ENCODE measurements around the gene CATSPER4. TPM values are rescaled to one million over a fixed set of nuclear protein-coding genes. Genes with fewer than 3 reads are reported as not detected.

The CATSPER4 gene
- total RNA-seq, 1 donor from 2014 or later = not detected

GRCh38 chr1:26169198-26169554, 21.2 kb upstream of the CATSPER4 start:
- Histone ChIP-seq H3K36me3 (no peaks in the 10 kb centered on the region), H3K27me3 (no peaks in the 10 kb centered on the region), H3K4me3 (peak overlapping the region; percentile 91), H3K27ac (peak overlapping the region; percentile 86), H3K4me1 (peaks cover 8% of the 10 kb centered on the region), H3K9me3 (no peaks in the 10 kb centered on the region)
- no peak for TF ChIP-seq CTCF (IDR thresholded peaks at IDR 0.05)
- no peak for ATAC-seq
- DNase-seq = no peak
- intact Hi-C loops (cut with DNase I) = no loop called here

GRCh38 chr1:26169669-26170471, 20.5 kb upstream of the CATSPER4 start, which contains the start of gene ZNF593:
Gene ZNF593, plus strand, starts transcription at chr1:26169908. Its CDS starts 76 bp downstream, at chr1:26169984.
- TF ChIP-seq CTCF (IDR thresholded peaks at IDR 0.05) = peak; percentile 84
- Histone ChIP-seq H3K27me3 (no peaks in the 10 kb centered on the region), H3K4me1 (peaks cover 8% of the 10 kb centered on the region), H3K9me3 (no peaks in the 10 kb centered on the region), H3K36me3 (no peaks in the 10 kb centered on the region), H3K4me3 (peak within 1 kb of the TSS; percentile 91), H3K27ac (peak within 1 kb of the TSS; percentile 86)
- ATAC-seq (peak; percentile 97), DNase-seq (peak; percentile 97)
- intact Hi-C loops (cut with DNase I) = no loop called here

GRCh38 chr1:26170472-26170821, 20.0 kb upstream of the CATSPER4 start:
- no peak for TF ChIP-seq CTCF (IDR thresholded peaks at IDR 0.05)
- Histone ChIP-seq H3K36me3 (no peaks in the 10 kb centered on the region), H3K9me3 (no peaks in the 10 kb centered on the region), H3K4me1 (peaks cover 8% of the 10 kb centered on the region), H3K27ac (peak overlapping the region; percentile 86), H3K27me3 (no peaks in the 10 kb centered on the region), H3K4me3 (peak overlapping the region; percentile 91)
- ATAC-seq (no peak), DNase-seq (no peak)
- intact Hi-C loops (cut with DNase I) = no loop called here

- Histone ChIP-seq H3K27ac (no peak within 1 kb of the TSS), H3K4me1 (peaks cover 8% of the 10 kb centered on the region), H3K9me3 (no peaks in the 10 kb centered on the region), H3K27me3 (no peaks in the 10 kb centered on the region), H3K4me3 (peak within 1 kb of the TSS; percentile 91), H3K36me3 (no peaks in the 10 kb centered on the region)
- ATAC-seq = no peak
- no peak for TF ChIP-seq CTCF (IDR thresholded peaks at IDR 0.05)
- no peak for DNase-seq
- intact Hi-C loops (cut with DNase I) = no loop called here
These were observed 19.0 kb upstream of the CATSPER4 start, which contains the start of gene ZNF593OS for GRCh38 chr1:26171084-26172072. Gene ZNF593OS, minus strand, starts transcription at chr1:26171832. Its CDS starts 171 bp downstream, at chr1:26171661.

GRCh38 chr1:26175346-26175745, 15.1 kb upstream of the CATSPER4 start:
- no peak for TF ChIP-seq CTCF (IDR thresholded peaks at IDR 0.05)
- peaks cover 8% of the 10 kb centered on the region for H3K4me1 ChIP-seq
- DNase-seq = no peak
- no peak overlapping the region for H3K4me3 ChIP-seq
- no peaks in the 10 kb centered on the region for H3K27me3 ChIP-seq
- no peak overlapping the region for H3K27ac ChIP-seq
- no peak for ATAC-seq
- no peaks in the 10 kb centered on the region for H3K9me3 ChIP-seq
- intact Hi-C loops (cut with DNase I) = no loop called here
- H3K36me3 ChIP-seq = no peaks in the 10 kb centered on the region

All from upper lobe of right lung (tissue), 1 donor.